Lower lobe of right lung (tissue), 2 donors: ENCODE measurements around the gene NOTUM. TPM values are rescaled to one million over a fixed set of nuclear protein-coding genes. Genes with fewer than 3 reads are reported as not detected.

Source experiments
- ATAC-seq, 2 donors: fragments of 200-7000 bp; cut with Tn5 transposase; one replicate each; pipeline ENCODE4 v1.9.1; 2020 to 2022; ENCODE audit warnings: mild to moderate bottlenecking in 2 of 2, moderate library complexity in 2 of 2
- DNase-seq: peaks from one replicate; pipeline ENCODE4 v3.0.0-alpha.2; 2020
- H3K27ac ChIP-seq: fragments of 200-600 bp; one replicate; pipeline ENCODE4 v1.8.0; 2022
- H3K27me3 ChIP-seq: fragments of 200-600 bp; one replicate; pipeline ENCODE4 v1.8.0; 2022; ENCODE audit warnings: low read depth
- H3K36me3 ChIP-seq: fragments of 200-600 bp; one replicate; pipeline ENCODE4 v1.8.0; 2022; ENCODE audit warnings: mild to moderate bottlenecking
- H3K4me1 ChIP-seq: fragments of 200-600 bp; one replicate; pipeline ENCODE4 v1.8.0; 2022
- H3K4me3 ChIP-seq: fragments of 200-600 bp; one replicate; pipeline ENCODE4 v1.8.0; 2022; ENCODE audit warnings: mild to moderate bottlenecking
- H3K9me3 ChIP-seq: fragments of 200-600 bp; one replicate; pipeline ENCODE4 v1.8.0; 2022
- CTCF ChIP-seq: fragments of 200-600 bp; IDR thresholded peaks from one replicate; pipeline ENCODE4 v1.8.0; 2022; ENCODE audit warnings: antibody characterized with exemption, mild to moderate bottlenecking
- intact Hi-C: fragments of 100-400 bp; cut with DNase I; formaldehyde crosslinking; loops from one replicate; pipeline ENCODE4 v1.11.0; 2022
- total RNA-seq: library from RNA; stranded (reverse); fragmentation: NEBNext Ultra II Directional; extraction: Animal tissue kit (Norgen Biotek cat#: 25700); gene quantifications from one replicate; pipeline ENCODE4 v1.2.1, GENCODE V29; 2021
- donor health status: DM: no; HTN: yes; CAD: no; lungs with severe emphysema.

Gene NOTUM
- total RNA-seq, 1 donor from 2014 or later = 4.4 TPM

GRCh38 chr17:81916234-81917001 is 44.6 kb downstream of the NOTUM start:
- peaks cover 70% of the 10 kb centered on the region for H3K36me3 ChIP-seq
- intact Hi-C loops = no loop called here
- no peaks in the 10 kb centered on the region for H3K27me3 ChIP-seq
- peak overlapping the region; percentile 93 for H3K4me3 ChIP-seq
- peaks cover 43% of the 10 kb centered on the region for H3K4me1 ChIP-seq
- ATAC-seq (no peak), DNase-seq (no peak)
- TF ChIP-seq CTCF = no peak
- no peaks in the 10 kb centered on the region for H3K9me3 ChIP-seq
- peak overlapping the region; percentile 13 for H3K27ac ChIP-seq

DNA sequence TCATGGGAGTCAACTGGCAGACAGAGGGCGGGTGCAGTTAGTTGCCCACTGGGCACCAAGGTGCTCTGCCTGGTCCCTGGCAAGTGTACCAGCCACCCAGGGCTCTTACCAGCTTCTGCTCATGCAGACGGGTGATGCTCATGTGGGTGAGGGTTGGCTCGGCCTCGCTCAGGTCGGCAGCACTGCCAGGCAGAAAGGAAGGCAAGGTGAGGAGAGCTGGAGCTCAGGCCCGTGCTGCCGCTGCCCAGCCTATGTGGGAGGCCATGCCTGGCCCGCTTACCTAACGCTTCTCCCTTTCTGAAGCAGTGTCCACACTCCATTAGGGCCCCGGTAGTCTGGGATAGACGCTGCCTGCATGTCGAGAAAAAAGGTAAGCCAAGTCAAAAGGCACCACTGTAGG is 45.7 kb downstream of the NOTUM start:
- no peak for TF ChIP-seq CTCF
- Histone ChIP-seq H3K27ac (no peak overlapping the region), H3K27me3 (no peaks in the 10 kb centered on the region), H3K4me3 (no peak overlapping the region), H3K9me3 (no peaks in the 10 kb centered on the region), H3K4me1 (peaks cover 39% of the 10 kb centered on the region), H3K36me3 (peaks cover 59% of the 10 kb centered on the region)
- intact Hi-C loops = no loop called here
- ATAC-seq (no peak), DNase-seq (no peak)

DNA sequence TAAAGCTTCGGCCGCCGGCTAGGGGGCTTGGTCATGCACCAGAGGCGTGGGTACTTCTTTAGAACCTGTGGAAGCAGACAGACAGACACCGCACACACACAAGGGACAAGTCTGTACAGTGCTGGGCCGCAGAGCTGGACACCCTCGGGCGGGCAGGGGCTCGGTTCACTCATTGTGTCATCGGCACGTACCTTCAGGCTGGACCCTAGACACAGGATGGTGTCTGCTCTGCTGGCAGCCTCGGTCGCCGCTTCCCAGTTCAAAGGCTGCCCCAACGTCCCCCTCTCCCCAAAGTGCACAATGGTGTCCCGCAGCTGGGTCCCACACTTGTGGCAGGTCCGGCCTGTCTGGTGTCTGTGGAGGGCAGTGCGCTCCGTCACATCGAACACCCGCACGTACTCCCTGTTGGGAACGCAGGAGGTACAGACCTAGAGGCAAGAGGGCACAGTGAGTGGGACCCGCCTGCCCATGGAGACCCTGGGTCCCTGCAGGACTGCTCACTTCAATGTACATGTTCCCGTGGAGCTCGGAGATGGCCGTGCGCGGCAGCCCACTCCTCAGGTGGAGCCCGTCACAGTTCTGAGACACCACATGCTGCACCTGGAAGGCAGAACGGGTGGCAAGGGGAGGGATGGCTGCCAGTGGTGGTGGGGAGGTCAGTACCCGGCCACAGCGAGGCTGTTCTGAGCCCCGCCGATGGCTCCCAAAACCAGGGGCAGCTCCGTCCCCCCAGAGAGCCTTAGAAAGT is 46.7 kb downstream of the NOTUM start:
- DNase-seq (no peak), ATAC-seq (no peak)
- Histone ChIP-seq H3K27me3 (no peaks in the 10 kb centered on the region), H3K36me3 (peaks cover 49% of the 10 kb centered on the region), H3K27ac (no peak overlapping the region), H3K9me3 (no peaks in the 10 kb centered on the region), H3K4me3 (no peak overlapping the region), H3K4me1 (peaks cover 42% of the 10 kb centered on the region)
- intact Hi-C loops = no loop called here
- no peak for TF ChIP-seq CTCF

- no peak for TF ChIP-seq CTCF
- Histone ChIP-seq H3K27me3 (no peaks in the 10 kb centered on the region), H3K4me3 (no peak overlapping the region), H3K4me1 (peaks cover 38% of the 10 kb centered on the region), H3K27ac (no peak overlapping the region), H3K9me3 (no peaks in the 10 kb centered on the region), H3K36me3 (peaks cover 51% of the 10 kb centered on the region)
- intact Hi-C loops = no loop called here
- DNase-seq (no peak), ATAC-seq (no peak)
Measured at GRCh38 chr17:81913394-81914102, 47.4 kb downstream of the NOTUM start.

DNA sequence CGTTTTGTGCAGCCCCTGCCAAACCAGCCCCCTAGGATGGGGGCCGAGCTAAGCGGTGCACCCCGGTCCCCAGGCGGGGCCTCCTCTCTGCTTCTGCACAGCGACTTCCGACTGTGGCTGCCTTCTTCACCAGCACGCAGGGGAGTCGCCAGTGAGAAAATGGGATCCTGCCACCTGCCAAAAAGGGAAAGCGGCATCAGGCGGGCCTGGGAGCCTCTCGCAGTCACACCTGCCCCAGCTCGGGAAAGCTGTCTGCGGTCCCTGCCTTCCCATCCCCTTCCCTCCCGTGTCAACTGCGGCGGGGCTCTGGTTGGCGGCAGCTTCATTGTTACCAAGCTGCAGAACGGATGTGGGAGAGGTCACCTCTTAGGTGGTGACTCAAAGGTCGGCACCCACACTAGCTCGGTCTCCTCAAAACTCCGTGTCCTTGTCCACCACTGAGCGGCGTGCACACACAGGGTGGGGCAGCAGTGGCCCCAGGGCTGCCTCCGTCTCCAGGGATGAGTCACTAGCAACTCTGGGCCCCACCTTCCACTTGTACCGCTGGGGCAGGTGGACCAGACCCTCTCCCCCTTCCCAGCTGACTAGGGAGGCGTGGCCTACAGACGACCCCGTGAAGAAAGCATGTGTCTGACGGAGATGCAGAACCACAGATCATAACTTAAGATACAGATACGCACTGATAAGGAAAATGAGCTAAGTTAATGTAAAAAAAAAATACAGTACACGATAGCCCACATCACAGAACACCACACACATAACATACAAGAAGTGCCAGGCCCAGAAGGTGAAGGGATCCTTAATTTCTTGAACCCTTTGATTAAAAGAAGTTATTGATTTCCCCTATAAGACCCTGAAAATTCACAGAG is 48.3 kb downstream of the NOTUM start:
- Histone ChIP-seq H3K27ac (no peak overlapping the region), H3K9me3 (no peaks in the 10 kb centered on the region), H3K4me3 (no peak overlapping the region), H3K4me1 (peaks cover 33% of the 10 kb centered on the region), H3K36me3 (peaks cover 57% of the 10 kb centered on the region), H3K27me3 (no peaks in the 10 kb centered on the region)
- no peak for TF ChIP-seq CTCF
- no peak for ATAC-seq
- intact Hi-C loops = no loop called here
- DNase-seq = no peak
